Hepatocyte (in vitro differentiated cells): ENCODE measurements around the gene WWTR1.

ENCODE experiments used
- CTCF ChIP-seq: fragments of 200-600 bp; sonication (generic); IDR thresholded peaks from 2 replicates; pipeline ENCODE4 v1.5.1; 2016; ENCODE audit warnings: antibody characterized with exemption, mild to moderate bottlenecking; ENCODE audit not compliant: poor library complexity
- EZH2 ChIP-seq: fragments of 200-600 bp; sonication (generic); IDR thresholded peaks from 2 replicates; pipeline ENCODE4 v1.6.1; 2016; ENCODE audit warnings: antibody characterized with exemption, mild to moderate bottlenecking, borderline replicate concordance
- EZH2phosphoT487 ChIP-seq: fragments of 200-600 bp; sonication (generic); IDR thresholded peaks from one replicate; pipeline ENCODE4 v1.6.1; 2018; ENCODE audit warnings: antibody characterized with exemption, mild to moderate bottlenecking, low read depth, moderate library complexity; ENCODE audit not compliant: unreplicated experiment, severe bottlenecking

- TF ChIP-seq CTCF (no peak), EZH2phosphoT487 (no peak), EZH2 (no peak)
Observed at GRCh38 chr3:149548669-149549065, 109.2 kb downstream of the WWTR1 start.
